ENCODE measurements around the gene ATF6.

The ATF6 gene

GRCh38 chr1:162008799-162009198 lies 242.7 kb downstream of the ATF6 start:
- no peak for DNase-seq

- DNase-seq = peak in 1 of 2 experiments; percentile 42
Measured at GRCh38 chr1:162009501-162010174, 243.5 kb downstream of the ATF6 start.

- DNase-seq = no peak
Measured at GRCh38 chr1:162010175-162010506, 244.0 kb downstream of the ATF6 start.

- no peak for DNase-seq
Measured at GRCh38 chr1:162011337-162012012, 245.4 kb downstream of the ATF6 start.

GRCh38 chr1:162013289-162013688 lies 247.2 kb downstream of the ATF6 start:
- no peak for DNase-seq
